ENCODE data around the gene ZC2HC1B.

The ZC2HC1B gene

DNA sequence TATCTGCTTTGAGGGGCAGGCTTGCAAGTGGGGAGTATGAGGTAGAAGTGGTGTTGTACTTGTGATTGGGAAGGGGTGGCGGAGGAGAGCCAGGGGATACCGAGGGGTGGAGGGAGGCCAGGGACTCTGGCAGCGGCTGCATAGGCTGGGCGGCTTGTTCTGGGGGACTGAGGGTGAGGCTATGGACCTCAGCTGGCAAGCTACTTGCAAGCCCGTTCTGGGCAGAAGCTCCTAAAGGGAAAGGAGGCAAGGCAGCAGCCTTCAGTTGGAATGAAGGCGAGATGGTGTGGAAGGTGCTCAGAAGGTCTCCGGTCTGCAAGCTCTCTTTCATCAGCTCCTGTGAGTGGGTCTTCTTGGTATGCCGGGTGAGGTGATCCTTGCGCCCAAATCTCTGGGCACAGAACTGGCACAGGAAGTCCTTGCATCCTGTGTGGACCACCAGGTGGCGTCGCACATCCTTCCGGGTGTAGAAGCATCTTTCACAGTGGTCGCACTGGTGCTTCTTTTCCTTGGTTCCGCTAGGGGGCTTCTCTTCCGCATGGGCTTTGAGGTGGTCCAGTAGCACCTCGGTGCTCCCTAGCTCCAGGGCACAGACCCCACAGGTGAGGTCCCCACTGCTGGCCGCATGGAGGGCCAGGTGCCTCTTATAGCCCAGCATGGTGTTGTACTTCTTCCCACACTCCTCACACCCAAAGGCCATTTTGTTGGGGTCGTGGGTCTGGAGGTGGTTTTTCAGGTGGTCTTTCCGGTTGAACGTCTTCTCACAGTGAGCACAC is 77.8 kb downstream of the ZC2HC1B start:
- no peak overlapping the region for H3K27ac ChIP-seq (ENCODE audit: low read depth, low read length)
- no peaks in the 10 kb centered on the region for H3K27me3 ChIP-seq (ENCODE audit: control insufficient read depth, insufficient read depth, low read length)
- no peaks in the 10 kb centered on the region for H3K4me1 ChIP-seq (ENCODE audit: control insufficient read depth, insufficient read depth, low read length)
- H3K9ac ChIP-seq (ENCODE audit: low read length): no peak overlapping the region
- H3K36me3 ChIP-seq (ENCODE audit: control insufficient read depth, insufficient read depth, low read length): no peaks in the 10 kb centered on the region
- no peak overlapping the region for H3K4me3 ChIP-seq (ENCODE audit: low read length)

DNA sequence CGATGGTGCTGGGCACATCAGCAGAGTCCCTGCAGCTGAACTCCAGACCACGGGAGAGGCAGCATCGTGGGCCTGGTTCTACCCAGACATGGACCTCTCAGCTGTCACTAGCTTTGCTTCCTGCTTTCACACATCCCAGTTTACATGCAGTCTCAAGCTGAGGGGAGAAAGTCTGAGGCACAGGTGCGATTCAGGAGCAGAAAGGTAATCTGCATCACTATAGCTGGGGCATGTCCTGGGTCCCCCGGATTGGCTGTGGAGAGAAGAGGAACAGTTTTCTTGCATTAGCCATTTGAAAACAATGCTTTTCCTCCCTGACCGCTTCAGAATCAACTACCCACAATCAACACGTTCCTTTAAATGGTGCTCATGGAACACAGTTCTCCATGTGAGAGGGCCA is 83.9 kb downstream of the ZC2HC1B start:
- Histone ChIP-seq H3K27ac (ENCODE audit: low read depth, low read length) (no peak overlapping the region), H3K9ac (ENCODE audit: low read length) (no peak overlapping the region), H3K27me3 (ENCODE audit: control insufficient read depth, insufficient read depth, low read length) (no peaks in the 10 kb centered on the region), H3K4me3 (ENCODE audit: low read length) (no peak overlapping the region), H3K4me1 (ENCODE audit: control insufficient read depth, insufficient read depth, low read length) (no peaks in the 10 kb centered on the region), H3K36me3 (ENCODE audit: control insufficient read depth, insufficient read depth, low read length) (no peaks in the 10 kb centered on the region)

DNA sequence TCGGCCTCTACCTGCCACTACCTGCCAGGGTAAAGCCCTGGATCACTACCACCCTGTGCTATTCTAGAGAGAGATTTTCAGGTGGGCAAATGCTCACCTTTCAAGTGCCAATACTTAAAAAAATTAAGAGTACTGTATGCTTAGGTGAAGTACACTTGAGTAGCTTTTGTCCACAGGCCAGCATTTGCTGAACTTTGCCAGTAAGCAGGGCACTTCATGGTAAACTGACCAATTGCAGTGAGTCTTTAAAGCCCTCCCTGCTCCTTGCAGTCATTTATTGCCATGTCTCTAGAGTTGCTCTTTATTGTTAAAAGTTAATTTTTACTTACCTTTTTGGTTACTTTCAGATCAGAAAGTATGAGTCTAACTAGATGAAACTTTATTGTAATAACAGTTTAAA is 85.3 kb downstream of the ZC2HC1B start:
- H3K27ac ChIP-seq (ENCODE audit: low read depth, low read length): no peak overlapping the region
- H3K27me3 ChIP-seq (ENCODE audit: control insufficient read depth, insufficient read depth, low read length): no peaks in the 10 kb centered on the region
- no peaks in the 10 kb centered on the region for H3K36me3 ChIP-seq (ENCODE audit: control insufficient read depth, insufficient read depth, low read length)
- H3K9ac ChIP-seq (ENCODE audit: low read length): no peak overlapping the region
- no peaks in the 10 kb centered on the region for H3K4me1 ChIP-seq (ENCODE audit: control insufficient read depth, insufficient read depth, low read length)
- H3K4me3 ChIP-seq (ENCODE audit: low read length): no peak overlapping the region

DNA sequence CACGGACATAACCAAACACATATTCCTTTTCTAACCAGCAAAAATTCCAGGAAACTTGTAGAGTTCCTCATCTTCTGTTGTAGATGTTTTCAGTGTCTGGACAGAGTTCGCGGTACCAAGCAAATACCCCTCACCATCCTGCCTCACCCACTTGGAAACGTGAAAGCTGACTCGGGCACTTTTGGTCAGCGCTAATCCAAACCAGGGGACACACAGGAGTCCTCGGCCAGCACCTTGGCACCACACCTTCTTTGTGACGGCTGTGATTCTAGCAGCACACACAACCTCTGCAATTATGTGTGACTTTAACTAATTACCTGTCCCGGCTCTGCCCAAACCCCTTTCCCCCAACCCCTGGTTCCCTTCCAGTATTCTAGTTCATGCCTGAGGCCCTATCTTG is 85.7 kb downstream of the ZC2HC1B start:
- Histone ChIP-seq H3K4me3 (ENCODE audit: low read length) (no peak overlapping the region), H3K27me3 (ENCODE audit: control insufficient read depth, insufficient read depth, low read length) (no peaks in the 10 kb centered on the region), H3K36me3 (ENCODE audit: control insufficient read depth, insufficient read depth, low read length) (no peaks in the 10 kb centered on the region), H3K27ac (ENCODE audit: low read depth, low read length) (no peak overlapping the region), H3K9ac (ENCODE audit: low read length) (no peak overlapping the region), H3K4me1 (ENCODE audit: control insufficient read depth, insufficient read depth, low read length) (no peaks in the 10 kb centered on the region)

DNA sequence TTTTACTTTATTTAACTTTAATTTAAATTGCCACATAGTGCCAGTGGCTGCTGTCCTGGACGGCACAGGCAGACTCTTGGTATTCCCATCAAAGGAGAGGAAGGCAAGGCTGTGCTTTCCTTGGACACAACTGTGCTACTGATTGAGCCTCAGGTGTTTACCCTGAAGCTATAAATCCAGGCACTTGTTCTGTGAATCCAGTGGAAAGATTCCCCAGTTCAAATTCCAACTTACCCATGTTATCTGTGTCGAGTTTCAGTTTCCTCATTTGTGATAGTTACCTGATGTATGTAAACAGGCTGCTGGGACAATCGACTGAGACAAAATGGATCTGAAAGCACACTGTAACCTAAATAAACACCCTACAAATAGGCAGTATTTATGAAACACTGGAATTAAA is 86.6 kb downstream of the ZC2HC1B start:
- Histone ChIP-seq H3K4me1 (ENCODE audit: control insufficient read depth, insufficient read depth, low read length) (no peaks in the 10 kb centered on the region), H3K4me3 (ENCODE audit: low read length) (no peak overlapping the region), H3K27ac (ENCODE audit: low read depth, low read length) (no peak overlapping the region), H3K27me3 (ENCODE audit: control insufficient read depth, insufficient read depth, low read length) (no peaks in the 10 kb centered on the region), H3K36me3 (ENCODE audit: control insufficient read depth, insufficient read depth, low read length) (no peaks in the 10 kb centered on the region), H3K9ac (ENCODE audit: low read length) (no peak overlapping the region)

DNA sequence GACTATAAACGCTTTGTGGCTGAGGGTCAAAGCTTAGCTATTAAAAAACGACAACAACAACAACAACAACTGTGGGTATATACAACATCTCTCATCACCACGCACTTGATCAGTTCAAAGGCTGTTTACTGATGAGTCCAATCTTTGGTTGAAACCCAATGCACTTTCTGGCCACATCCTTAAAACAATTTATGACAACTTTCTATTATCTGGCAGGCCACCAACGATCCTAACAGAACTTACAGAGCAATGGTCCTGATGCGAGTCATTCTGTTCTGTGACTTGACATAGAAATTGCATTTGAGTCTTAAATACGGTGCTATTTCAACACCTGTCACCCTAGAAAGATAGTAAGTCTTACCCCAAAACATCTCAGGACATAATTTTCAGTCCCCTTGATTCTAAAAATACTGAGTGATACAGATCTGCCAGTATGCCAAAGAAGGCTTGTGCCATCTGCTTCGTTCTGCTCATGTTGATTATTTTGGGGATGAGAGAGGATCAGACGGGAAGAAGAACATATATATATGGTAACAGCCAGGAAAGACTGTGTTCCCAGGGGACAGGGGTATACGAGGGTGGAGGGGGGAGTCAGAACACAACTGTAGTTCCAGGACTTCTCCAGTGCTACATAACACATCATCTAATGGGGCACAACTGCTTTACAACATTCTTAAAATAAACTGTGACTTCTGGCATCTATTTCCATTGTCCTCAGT is 87.9 kb downstream of the ZC2HC1B start:
- Histone ChIP-seq H3K27me3 (ENCODE audit: control insufficient read depth, insufficient read depth, low read length) (no peaks in the 10 kb centered on the region), H3K9ac (ENCODE audit: low read length) (no peak overlapping the region), H3K27ac (ENCODE audit: low read depth, low read length) (no peak overlapping the region), H3K4me3 (ENCODE audit: low read length) (no peak overlapping the region), H3K36me3 (ENCODE audit: control insufficient read depth, insufficient read depth, low read length) (no peaks in the 10 kb centered on the region), H3K4me1 (ENCODE audit: control insufficient read depth, insufficient read depth, low read length) (no peaks in the 10 kb centered on the region)

DNA sequence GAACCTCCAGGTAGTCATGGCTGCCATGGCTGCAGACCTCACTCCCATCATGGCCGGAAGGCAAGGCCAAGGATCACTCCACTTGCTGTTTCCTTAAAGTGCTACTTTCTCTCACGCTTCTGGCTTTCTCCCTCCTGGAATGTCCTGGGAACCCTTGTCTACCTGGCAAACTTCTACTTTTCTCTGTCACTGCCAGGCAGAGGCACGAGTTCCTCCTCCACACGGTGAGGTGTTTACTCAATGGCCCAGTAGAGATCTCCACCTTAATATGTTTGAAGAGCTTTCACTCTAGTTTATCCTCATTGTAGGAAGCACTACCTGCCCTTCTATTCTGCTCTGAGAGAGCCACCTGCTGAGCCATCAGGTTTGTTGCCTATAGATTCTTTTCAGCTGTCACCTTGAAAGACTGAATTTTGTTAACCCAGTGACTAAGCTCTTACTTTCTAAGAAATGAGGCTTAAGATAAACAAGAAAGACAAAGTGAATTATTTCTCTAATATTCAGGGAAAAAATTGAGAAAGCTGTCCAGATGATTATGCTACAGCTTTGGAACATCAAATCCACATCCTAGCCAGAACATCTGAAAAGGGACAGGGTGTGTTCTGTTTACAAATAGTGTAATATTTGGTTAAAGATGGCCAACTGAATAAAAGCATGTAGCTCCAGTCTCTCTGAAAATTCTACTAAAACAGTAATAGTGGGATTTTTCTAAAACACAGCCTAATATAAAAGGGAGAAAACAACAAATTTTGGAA is 88.8 kb downstream of the ZC2HC1B start:
- no peaks in the 10 kb centered on the region for H3K4me1 ChIP-seq (ENCODE audit: control insufficient read depth, insufficient read depth, low read length)
- H3K4me3 ChIP-seq (ENCODE audit: low read length): no peak overlapping the region
- H3K9ac ChIP-seq (ENCODE audit: low read length): no peak overlapping the region
- no peak overlapping the region for H3K27ac ChIP-seq (ENCODE audit: low read depth, low read length)
- H3K36me3 ChIP-seq (ENCODE audit: control insufficient read depth, insufficient read depth, low read length): no peaks in the 10 kb centered on the region
- no peaks in the 10 kb centered on the region for H3K27me3 ChIP-seq (ENCODE audit: control insufficient read depth, insufficient read depth, low read length)

DNA sequence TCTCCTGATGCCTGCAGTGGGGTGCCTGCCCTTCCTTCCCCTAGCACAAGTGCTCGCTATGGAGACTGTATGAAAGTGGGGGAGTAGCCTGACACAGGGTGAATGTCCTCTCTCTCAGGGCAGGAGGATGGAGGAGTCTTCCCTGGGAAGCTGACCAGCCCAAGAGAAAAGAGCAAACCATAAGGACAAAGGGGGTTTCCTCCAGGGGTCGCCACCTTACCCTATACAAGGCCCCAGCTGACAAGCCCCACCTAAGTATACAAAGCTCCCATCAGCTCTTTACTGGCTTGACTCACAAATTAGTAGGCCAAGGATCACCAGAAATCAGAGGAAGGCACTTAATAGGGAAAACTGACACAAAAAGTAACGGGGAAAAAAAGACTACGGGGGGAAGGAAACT is 89.6 kb downstream of the ZC2HC1B start:
- no peak overlapping the region for H3K9ac ChIP-seq (ENCODE audit: low read length)
- no peak overlapping the region for H3K27ac ChIP-seq (ENCODE audit: low read depth, low read length)
- H3K4me3 ChIP-seq (ENCODE audit: low read length): no peak overlapping the region
- no peaks in the 10 kb centered on the region for H3K27me3 ChIP-seq (ENCODE audit: control insufficient read depth, insufficient read depth, low read length)
- no peaks in the 10 kb centered on the region for H3K36me3 ChIP-seq (ENCODE audit: control insufficient read depth, insufficient read depth, low read length)
- H3K4me1 ChIP-seq (ENCODE audit: control insufficient read depth, insufficient read depth, low read length): peaks cover 2% of the 10 kb centered on the region

DNA sequence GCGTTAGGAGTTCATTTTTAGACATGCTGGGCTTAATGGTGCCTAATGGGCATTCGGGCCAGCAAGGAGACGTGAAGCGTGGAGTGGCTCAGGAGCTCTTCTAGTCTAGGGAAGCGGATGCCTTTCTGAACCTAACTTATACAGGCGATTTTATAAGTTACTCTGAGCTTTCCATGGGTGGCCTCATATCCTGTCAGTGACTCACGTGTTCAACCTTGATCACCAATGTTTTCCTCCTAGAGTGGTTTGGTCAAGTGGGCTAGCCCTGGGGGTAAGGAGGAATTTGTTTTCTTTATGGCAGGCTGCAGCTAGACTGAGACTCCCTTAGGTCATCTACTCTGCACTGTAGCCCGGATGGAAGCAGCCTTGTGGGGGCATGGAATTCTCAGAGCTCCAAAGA is 91.7 kb downstream of the ZC2HC1B start:
- no peak overlapping the region for H3K9ac ChIP-seq (ENCODE audit: low read length)
- no peak overlapping the region for H3K4me3 ChIP-seq (ENCODE audit: low read length)
- H3K36me3 ChIP-seq (ENCODE audit: control insufficient read depth, insufficient read depth, low read length): no peaks in the 10 kb centered on the region
- peaks cover 3% of the 10 kb centered on the region for H3K4me1 ChIP-seq (ENCODE audit: control insufficient read depth, insufficient read depth, low read length)
- H3K27me3 ChIP-seq (ENCODE audit: control insufficient read depth, insufficient read depth, low read length): no peaks in the 10 kb centered on the region
- H3K27ac ChIP-seq (ENCODE audit: low read depth, low read length): no peak overlapping the region

DNA sequence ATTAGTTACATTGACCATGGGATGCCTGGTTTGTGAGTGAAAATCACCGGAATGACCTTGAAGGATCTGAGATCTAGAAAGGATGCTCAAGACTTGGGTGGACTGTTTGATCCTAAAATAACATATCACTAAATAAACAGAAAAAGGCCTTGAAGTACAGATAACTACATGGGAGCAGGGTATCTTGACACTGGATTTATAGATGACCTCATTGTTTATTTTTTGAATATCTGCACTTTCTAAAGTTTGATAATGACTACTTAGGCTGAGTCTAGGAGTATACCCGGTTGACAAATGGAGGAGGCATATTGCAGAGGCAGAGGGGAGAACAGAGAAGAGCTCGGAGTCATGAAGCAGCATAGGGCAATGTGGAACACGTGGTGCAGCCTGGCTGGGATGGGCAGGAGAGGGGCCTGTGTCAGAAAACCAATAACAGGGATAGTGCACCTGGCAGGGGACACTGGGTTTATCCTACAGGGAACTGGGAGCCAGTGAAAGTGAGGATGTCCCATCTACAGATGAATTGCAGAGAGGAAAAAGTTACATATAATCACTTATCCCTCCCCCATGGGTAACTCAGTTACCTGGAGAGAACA is 93.5 kb downstream of the ZC2HC1B start:
- H3K36me3 ChIP-seq (ENCODE audit: control insufficient read depth, insufficient read depth, low read length): no peaks in the 10 kb centered on the region

DNA sequence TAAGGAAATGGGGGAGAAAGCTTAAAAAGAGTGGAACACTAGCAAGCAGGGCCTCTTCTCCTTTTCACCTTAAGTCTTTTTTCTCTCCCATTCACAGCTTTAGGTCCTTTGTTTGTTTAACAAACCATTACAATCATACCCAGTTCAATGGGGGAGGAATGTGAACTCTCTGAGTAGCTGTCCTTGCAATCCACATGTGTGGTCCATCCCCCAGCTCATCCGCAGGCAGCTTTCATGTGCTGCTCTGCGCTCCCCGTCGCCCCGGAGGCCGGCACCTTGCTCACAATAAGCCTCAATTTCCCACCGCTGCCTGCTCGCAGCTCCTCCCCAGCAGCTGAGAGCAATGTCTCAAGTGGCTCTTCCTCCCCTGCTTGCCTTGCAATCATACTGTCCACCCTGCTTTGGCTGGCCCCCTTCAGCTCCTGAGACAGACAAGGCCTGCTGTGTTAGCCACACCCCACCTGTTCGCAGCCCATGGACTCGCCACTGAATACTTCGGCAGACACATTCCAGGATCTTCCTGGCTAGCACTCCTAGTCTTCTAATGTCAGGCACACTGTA is 94.6 kb downstream of the ZC2HC1B start:
- H3K36me3 ChIP-seq (ENCODE audit: control insufficient read depth, insufficient read depth, low read length): no peaks in the 10 kb centered on the region
- H3K4me3 ChIP-seq (ENCODE audit: low read length): no peak overlapping the region
- H3K27me3 ChIP-seq (ENCODE audit: control insufficient read depth, insufficient read depth, low read length): no peaks in the 10 kb centered on the region
- H3K27ac ChIP-seq (ENCODE audit: low read depth, low read length): no peak overlapping the region
- H3K4me1 ChIP-seq (ENCODE audit: control insufficient read depth, insufficient read depth, low read length): peaks cover 3% of the 10 kb centered on the region
- H3K9ac ChIP-seq (ENCODE audit: low read length): no peak overlapping the region

More for the DNA sequence above, 93.5 kb downstream of the ZC2HC1B start:
- Histone ChIP-seq H3K27me3 (ENCODE audit: control insufficient read depth, insufficient read depth, low read length) (no peaks in the 10 kb centered on the region), H3K9ac (ENCODE audit: low read length) (no peak overlapping the region), H3K27ac (ENCODE audit: low read depth, low read length) (no peak overlapping the region), H3K4me3 (ENCODE audit: low read length) (no peak overlapping the region), H3K4me1 (ENCODE audit: control insufficient read depth, insufficient read depth, low read length) (peaks cover 3% of the 10 kb centered on the region)

DNA sequence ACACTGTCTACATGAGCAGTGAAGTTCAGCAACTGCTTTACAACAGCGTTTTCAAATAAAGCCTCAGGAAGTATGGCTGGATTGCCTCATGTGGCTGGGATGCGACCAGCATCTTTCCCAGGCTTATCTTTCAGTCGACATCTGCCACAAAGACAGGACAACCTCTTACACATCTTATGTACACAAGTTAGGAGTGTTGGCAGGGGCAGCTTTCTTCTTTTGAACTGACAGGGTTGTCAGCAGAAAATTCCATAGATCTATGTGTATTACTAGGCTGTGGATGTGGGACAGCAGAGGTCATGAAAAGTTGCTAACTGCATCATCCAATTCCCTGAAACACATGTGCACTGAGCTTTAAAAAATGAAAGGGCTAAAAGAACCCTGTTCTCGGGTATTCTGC is 95.7 kb downstream of the ZC2HC1B start:
- H3K36me3 ChIP-seq (ENCODE audit: control insufficient read depth, insufficient read depth, low read length): no peaks in the 10 kb centered on the region
- no peak overlapping the region for H3K27ac ChIP-seq (ENCODE audit: low read depth, low read length)
- H3K27me3 ChIP-seq (ENCODE audit: control insufficient read depth, insufficient read depth, low read length): no peaks in the 10 kb centered on the region
- no peak overlapping the region for H3K9ac ChIP-seq (ENCODE audit: low read length)
- H3K4me1 ChIP-seq (ENCODE audit: control insufficient read depth, insufficient read depth, low read length): peaks cover 3% of the 10 kb centered on the region
- H3K4me3 ChIP-seq (ENCODE audit: low read length): no peak overlapping the region
